Activated naive CD8-positive, alpha-beta T cell treated with anti-CD3 and anti-CD28 coated beads for 36 hours (primary cell): ENCODE results near the gene N4BP3. TPM values are rescaled to one million over a fixed set of nuclear protein-coding genes. Genes with fewer than 3 reads are reported as not detected.

Experiments
- DNase-seq: peaks from one replicate; pipeline ENCODE4 v3.0.0; 2021
- H3K27ac Mint-ChIP-seq: one replicate; pipeline ENCODE4 v1.8.0; 2022; ENCODE audit warnings: mild to moderate bottlenecking, moderate library complexity, mixed read lengths
- H3K27me3 Mint-ChIP-seq: one replicate; pipeline ENCODE4 v1.8.0; 2022; ENCODE audit warnings: mild to moderate bottlenecking, mixed read lengths
- H3K36me3 Mint-ChIP-seq: one replicate; pipeline ENCODE4 v1.8.0; 2021; ENCODE audit warnings: mild to moderate bottlenecking, mixed read lengths
- H3K4me1 Mint-ChIP-seq: one replicate; pipeline ENCODE4 v1.8.0; 2021; ENCODE audit warnings: mixed read lengths
- H3K4me3 Mint-ChIP-seq: one replicate; pipeline ENCODE4 v1.8.0; 2022; ENCODE audit warnings: mild to moderate bottlenecking, moderate library complexity, mixed read lengths
- H3K9me3 Mint-ChIP-seq: one replicate; pipeline ENCODE4 v1.8.0; 2022; ENCODE audit warnings: mixed read lengths
- total RNA-seq, 2 experiments: library from RNA; stranded (reverse); gene quantifications; one replicate each; pipeline ENCODE4 v1.2.3, GENCODE V29; 2021

N4BP3 gene
- total RNA-seq, 2 experiments from 2014 or later, result 12.3 to 12.9 TPM

DNA sequence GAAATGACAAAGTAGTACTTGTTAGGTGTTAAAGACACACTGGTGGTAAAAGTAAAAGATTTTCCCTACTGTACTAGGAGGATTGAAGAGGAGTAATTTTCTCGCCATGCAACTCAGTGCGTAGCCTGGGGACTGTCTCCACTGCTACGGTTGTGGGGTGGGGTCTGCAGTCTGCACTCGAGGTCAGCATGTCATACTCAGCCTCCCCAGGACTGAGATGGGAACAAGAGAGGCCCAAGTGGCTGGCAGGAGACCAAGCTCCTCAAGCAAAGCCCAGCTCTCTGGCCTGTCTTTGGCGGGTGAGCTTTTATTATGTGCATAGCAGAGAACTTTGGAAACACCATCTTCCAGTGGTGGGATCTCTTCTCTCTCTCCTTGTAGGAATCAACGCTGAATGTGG, 29.9 kb downstream of the N4BP3 start:
- H3K4me3 Mint-ChIP-seq, result no peak overlapping the region
- peaks cover 12% of the 10 kb centered on the region for H3K36me3 Mint-ChIP-seq
- no peak for DNase-seq
- no peak overlapping the region for H3K27ac Mint-ChIP-seq
- H3K4me1 Mint-ChIP-seq, result peaks cover 18% of the 10 kb centered on the region
- no peaks in the 10 kb centered on the region for H3K27me3 Mint-ChIP-seq
- H3K9me3 Mint-ChIP-seq, result no peaks in the 10 kb centered on the region

DNA sequence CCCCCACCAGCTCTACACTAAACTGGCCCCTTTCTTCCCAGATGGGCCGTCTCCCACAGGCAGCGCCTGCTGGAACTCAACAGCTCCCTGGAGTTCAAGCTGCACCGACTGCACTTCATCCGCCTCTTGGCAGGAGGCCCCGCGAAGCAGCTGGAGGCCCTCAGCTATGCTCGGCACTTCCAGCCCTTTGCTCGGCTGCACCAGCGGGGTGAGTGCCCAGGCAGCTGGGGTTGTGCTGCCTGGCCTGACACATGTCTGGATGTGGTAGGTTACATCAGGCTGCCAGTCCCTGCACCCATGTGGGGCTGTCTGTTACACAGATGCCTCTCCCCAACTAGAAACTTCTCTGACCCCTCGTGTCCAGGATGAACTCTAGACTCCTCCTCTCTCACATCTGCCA, 30.6 kb downstream of the N4BP3 start:
- Mint-ChIP-seq H3K27ac (peak overlapping the region; percentile 35), H3K4me3 (no peak overlapping the region)

DNA sequence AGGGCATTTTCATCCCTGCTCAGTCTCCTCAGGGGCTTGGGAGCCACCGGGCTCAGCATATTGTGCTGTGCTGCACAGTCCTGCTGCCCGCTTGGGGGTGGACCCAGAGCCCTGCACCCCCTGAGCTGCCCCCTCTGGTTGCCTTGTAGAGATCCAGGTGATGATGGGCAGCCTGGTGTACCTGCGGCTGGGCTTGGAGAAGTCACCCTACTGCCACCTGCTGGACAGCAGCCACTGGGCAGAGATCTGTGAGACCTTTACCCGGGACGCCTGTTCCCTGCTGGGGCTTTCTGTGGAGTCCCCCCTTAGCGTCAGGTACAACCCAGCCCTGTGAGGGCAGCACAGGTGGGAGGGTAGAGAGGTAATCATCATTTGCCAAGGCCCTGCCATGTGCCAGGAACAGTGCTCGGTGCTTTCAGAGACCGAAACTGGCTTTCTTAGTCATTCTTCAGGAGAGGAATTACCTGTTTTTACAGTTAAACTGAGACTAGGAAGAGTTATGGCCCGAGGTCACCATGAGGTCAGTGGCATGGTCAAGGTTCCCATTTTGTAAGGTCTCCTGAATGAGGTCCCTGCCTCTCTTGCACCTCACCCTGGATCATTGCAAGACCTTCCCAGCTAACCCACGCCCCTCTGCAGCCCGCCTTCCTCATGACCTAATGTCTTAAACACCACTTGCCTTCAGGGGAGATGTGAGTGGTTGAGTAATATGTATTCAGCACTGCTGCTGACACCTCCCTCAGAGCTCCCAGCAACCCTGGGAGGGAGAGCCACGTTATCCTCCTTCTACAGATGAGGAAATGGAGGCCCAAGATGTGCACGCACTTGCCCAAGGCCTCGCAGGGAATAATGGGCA, 32.9 kb downstream of the N4BP3 start:
- peak overlapping the region; percentile 47 for H3K27ac Mint-ChIP-seq
- peak; percentile 73 for DNase-seq
- peaks cover 30% of the 10 kb centered on the region for H3K36me3 Mint-ChIP-seq
- no peak overlapping the region for H3K4me3 Mint-ChIP-seq
- H3K27me3 Mint-ChIP-seq, result no peaks in the 10 kb centered on the region
- H3K4me1 Mint-ChIP-seq, result peaks cover 40% of the 10 kb centered on the region
- H3K9me3 Mint-ChIP-seq, result no peaks in the 10 kb centered on the region

More for the DNA sequence above, 30.6 kb downstream of the N4BP3 start:
- DNase-seq, result no peak
- Mint-ChIP-seq H3K27me3 (no peaks in the 10 kb centered on the region), H3K9me3 (no peaks in the 10 kb centered on the region), H3K4me1 (peaks cover 21% of the 10 kb centered on the region), H3K36me3 (peaks cover 16% of the 10 kb centered on the region)

DNA sequence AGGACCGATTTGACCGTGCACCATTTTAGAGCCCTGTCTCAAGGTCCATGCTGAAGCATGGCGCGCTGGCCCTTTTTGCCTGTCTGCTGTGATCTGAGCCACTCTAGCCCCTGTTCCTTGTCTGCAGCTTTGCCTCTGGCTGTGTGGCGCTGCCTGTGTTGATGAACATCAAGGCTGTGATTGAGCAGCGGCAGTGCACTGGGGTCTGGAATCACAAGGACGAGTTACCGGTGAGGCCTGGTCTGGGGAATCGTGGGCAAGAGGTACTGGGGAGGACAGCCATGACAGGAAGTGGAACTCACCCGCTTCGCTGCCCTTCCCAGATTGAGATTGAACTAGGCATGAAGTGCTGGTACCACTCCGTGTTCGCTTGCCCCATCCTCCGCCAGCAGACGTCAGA, 34.1 kb downstream of the N4BP3 start:
- no peak for DNase-seq
- Mint-ChIP-seq H3K4me3 (no peak overlapping the region), H3K9me3 (no peaks in the 10 kb centered on the region), H3K4me1 (peaks cover 50% of the 10 kb centered on the region), H3K36me3 (peaks cover 39% of the 10 kb centered on the region), H3K27me3 (no peaks in the 10 kb centered on the region), H3K27ac (peak overlapping the region; percentile 10)

DNA sequence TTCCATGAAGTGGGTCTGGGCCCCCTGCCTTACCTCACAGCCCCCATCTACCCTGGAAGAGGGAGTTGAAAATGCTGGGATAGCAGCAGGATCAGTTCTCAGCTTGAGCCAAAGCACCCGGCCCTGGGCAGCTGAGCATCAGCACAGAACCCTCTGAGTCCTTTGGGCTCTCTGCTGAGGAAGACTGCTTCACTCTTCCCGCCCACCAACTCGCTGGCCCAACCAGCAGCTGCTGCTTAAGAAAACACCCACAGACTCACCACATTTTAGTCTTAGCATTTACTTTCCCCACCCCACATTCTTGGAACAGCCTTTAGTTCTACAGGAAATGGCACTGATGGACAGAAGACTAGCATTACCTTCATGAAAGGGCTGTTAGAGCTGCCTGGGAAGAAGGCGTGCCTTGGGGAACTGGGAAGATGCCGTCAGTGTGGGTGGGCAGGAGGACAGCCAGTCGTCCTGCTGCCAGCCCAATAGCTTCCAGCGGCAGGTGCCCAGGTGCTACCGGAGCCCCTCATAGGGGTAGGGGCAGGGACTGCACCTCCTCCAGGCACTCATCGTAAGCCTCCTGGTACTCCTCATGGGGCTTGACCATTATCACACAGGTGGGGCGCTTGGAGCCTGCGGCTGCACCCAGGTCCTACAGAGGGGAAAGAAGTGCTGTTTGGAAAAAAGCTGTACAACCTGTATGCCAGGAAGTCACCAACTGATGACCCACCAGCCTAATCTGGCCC, 36.0 kb downstream of the N4BP3 start:
- peaks cover 55% of the 10 kb centered on the region for H3K4me1 Mint-ChIP-seq
- peak overlapping the region; percentile 45 for H3K4me3 Mint-ChIP-seq
- DNase-seq, result peak; percentile 47
- H3K27me3 Mint-ChIP-seq, result no peaks in the 10 kb centered on the region
- peak overlapping the region; percentile 86 for H3K27ac Mint-ChIP-seq
- peaks cover 44% of the 10 kb centered on the region for H3K36me3 Mint-ChIP-seq
- no peaks in the 10 kb centered on the region for H3K9me3 Mint-ChIP-seq

DNA sequence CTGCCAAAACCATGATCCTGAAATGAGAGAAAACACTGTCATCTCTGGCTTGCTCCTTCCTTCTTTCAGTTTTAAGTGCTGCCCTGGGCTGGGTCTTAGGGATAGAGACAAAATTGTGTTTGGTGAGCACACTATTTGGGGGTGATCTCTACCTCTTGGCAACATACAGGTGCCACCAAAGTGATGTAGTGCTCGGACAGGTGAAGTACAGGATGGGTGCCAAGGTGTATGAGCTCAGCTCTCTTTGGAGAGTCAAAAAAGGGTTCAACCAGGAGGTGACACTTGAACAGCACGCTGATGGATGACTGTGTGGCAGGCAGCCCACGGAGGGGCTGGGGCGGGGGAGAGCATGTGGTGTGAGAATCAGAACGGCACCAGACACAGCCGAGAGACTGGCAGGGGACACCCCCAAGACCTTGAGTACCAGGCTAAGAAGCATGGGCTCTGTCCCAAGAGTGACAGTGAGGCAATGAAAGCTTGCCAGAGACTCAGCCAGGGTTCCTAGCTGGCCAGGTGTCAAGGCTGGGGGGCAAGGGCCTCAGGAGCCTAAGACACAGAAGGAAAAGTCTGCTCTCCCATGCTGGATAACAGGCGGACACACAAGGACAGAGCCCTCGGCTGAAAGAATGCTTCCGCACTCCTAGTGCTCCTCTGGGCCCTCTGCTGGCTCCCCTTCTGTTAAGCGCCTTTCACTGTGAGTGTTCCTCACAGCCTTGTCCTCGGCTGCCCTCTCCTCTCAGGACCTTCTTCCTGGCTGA, 37.8 kb downstream of the N4BP3 start:
- H3K9me3 Mint-ChIP-seq, result no peaks in the 10 kb centered on the region
- H3K4me1 Mint-ChIP-seq, result peaks cover 50% of the 10 kb centered on the region
- no peak for DNase-seq
- H3K27me3 Mint-ChIP-seq, result no peaks in the 10 kb centered on the region
- H3K27ac Mint-ChIP-seq, result peak overlapping the region; percentile 94
- H3K36me3 Mint-ChIP-seq, result peaks cover 44% of the 10 kb centered on the region
- peak overlapping the region; percentile 95 for H3K4me3 Mint-ChIP-seq

DNA sequence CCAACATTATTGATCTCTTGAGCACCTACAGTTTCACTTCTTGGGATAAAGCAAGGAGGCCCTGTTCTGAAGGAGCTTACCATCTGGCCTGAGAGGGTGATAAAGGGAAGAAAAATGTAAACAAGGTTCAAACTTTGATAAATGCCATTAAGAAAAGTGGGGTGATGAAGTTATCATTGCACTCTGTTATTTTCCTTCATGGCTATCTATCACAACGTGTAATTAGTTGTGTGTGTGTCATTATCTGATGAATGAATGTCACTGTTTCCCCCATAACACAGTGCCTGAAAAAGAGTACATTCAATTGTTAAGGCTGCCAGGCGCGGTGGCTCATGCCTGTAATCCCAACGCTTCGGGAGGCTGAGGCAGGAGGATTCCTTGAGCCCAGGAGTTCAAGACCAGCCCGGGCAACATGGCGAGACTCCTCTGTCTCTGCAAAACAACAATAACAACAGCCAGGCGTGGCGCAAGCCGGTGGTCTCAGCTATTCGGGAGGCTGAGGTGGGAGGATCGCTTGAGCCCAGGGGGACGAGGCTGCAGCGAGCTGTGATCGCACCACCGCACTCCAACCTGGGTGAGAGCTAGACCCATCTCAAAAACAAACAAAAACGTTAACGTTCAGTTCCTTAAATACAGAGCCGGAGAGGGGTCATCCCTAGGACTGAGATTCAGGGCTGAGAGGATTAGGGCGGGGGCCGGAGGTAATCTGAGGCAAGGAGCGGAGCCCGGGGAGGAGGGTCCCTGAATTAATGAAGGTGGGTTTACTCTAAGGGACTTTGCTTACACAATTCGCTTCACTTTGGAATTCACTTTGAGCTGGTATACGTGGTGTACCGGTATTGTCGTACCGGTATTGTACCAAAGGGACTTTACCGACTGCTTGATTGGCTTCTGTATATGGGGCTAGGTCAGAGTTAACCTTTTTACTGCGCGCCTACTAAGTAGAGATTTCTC, 39.4 kb downstream of the N4BP3 start:
- Mint-ChIP-seq H3K36me3 (peaks cover 44% of the 10 kb centered on the region), H3K4me3 (peak overlapping the region; percentile 95), H3K27ac (peak overlapping the region; percentile 94), H3K27me3 (no peaks in the 10 kb centered on the region), H3K4me1 (peaks cover 45% of the 10 kb centered on the region), H3K9me3 (no peaks in the 10 kb centered on the region)
- DNase-seq, result no peak

DNA sequence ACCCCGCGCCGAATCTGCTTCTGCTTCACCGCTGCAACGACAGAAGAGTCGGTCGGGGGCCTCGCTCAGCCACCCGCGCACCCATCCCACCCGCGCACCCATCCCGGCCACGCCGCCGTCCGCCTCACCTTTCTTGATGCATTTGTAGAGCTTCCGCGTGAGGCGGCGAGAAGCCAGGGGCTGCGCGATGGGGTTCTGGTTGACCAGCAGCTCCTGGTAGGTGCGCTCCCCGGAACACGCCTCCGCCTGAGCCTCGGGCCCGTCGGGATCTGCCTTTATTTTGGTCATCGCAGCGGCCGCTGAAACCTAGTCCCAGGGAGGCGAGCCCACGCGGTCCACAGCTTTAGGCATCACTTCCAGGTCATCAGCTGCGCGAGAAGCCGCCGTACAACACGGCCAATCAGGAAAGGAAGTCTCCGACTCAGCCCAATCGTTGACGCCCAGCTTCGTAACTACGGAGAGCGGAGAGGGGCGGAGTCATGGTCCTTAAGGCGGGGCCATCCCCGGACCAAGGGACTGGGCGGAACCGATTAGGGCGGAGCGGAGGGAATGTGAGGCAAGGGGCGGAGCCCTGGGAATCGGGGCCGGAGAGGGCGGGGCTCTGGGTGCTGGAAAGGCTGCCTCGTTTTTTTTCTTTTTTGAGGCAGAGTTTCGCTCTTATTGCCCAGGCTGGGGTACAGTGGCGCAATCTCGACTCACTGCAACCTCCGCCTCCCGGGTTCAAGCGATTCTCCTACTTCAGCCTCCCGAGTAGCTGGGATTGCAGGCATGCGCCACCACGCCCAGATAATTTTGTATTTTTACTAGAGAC, 40.4 kb downstream of the N4BP3 start, which contains the start of gene NHP2:
TSS of gene NHP2 (minus strand) at position 356 of the 811 bp plus-strand sequence. CDS start at position 288, 68 bp downstream.
- Mint-ChIP-seq H3K4me3 (peak within 1 kb of the TSS; percentile 95), H3K9me3 (no peaks in the 10 kb centered on the region), H3K36me3 (peaks cover 37% of the 10 kb centered on the region), H3K4me1 (peaks cover 41% of the 10 kb centered on the region), H3K27ac (peak within 1 kb of the TSS; percentile 94), H3K27me3 (no peaks in the 10 kb centered on the region)
- DNase-seq, result peak; percentile 98

DNA sequence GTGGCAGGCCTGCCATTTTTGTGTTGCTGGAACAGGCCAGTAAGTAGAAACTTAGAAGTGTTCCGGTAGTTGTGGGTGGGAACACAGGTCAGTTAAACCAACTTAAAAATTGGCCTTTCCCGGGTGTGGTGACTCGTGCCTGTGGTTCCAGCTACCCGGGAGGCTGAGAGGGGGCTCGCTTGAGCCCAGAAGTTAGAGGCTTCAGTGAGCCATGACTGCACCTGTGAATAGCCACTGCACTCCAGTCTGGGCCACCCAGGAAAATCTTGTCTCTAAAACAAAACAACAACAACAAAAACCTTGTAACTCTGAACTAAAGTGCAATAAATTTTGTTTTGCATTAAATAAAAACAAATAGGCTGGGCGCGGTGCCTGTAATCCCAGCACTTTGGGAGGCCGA, 41.7 kb downstream of the N4BP3 start:
- H3K27ac Mint-ChIP-seq, result no peak overlapping the region

DNA sequence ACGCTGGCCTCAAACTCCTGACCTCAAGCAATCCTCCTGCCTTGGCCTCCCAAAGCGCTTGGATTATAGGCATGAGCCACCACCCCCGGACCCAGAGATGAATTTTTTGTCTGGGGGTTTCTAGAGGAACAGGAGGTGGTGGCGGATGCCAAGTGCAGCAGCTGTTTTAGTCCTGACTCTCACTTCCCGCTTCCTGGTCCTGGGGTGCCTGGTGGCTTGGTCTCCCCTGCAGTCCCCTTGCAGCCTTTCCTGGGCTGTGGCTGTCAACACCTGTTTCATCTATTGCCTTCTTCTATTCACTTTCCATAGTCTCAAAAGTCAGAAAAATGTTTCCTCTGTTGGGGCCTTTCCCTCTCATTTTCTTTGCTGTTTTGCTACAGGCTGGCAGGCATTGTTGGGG, 46.8 kb downstream of the N4BP3 start:
- H3K4me1 Mint-ChIP-seq, result peaks cover 7% of the 10 kb centered on the region
- H3K27ac Mint-ChIP-seq, result no peak overlapping the region
- H3K4me3 Mint-ChIP-seq, result no peak overlapping the region
- H3K9me3 Mint-ChIP-seq, result no peaks in the 10 kb centered on the region
- H3K36me3 Mint-ChIP-seq, result no peaks in the 10 kb centered on the region
- no peak for DNase-seq
- H3K27me3 Mint-ChIP-seq, result peaks cover 29% of the 10 kb centered on the region

More for the DNA sequence above, 41.7 kb downstream of the N4BP3 start:
- Mint-ChIP-seq H3K4me3 (no peak overlapping the region), H3K27me3 (no peaks in the 10 kb centered on the region), H3K4me1 (peaks cover 28% of the 10 kb centered on the region), H3K9me3 (no peaks in the 10 kb centered on the region), H3K36me3 (peaks cover 29% of the 10 kb centered on the region)
- DNase-seq, result no peak

DNA sequence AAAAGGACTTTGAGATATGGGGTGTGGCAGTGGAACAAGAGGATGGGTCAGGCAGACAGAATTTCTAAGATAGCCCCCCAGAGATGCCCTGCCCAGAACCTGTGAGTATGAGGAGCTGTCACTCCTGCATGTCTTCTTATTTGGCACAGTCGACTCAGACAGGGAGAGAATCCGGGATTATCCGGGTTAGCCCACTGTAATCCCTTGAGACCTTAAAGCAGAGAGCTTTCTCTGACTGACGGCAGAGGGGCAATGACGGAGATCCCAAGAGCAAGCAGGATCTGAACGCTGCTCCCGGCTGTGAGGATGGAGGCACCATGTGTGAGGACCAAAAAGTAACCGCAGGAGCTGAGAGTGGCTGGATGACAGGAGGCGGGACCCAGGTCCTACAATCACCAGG, 49.1 kb downstream of the N4BP3 start:
- H3K27ac Mint-ChIP-seq, result no peak overlapping the region
- peaks cover 33% of the 10 kb centered on the region for H3K27me3 Mint-ChIP-seq
- H3K4me3 Mint-ChIP-seq, result no peak overlapping the region
- no peak for DNase-seq
- H3K4me1 Mint-ChIP-seq, result peaks cover 7% of the 10 kb centered on the region
- no peaks in the 10 kb centered on the region for H3K36me3 Mint-ChIP-seq
- H3K9me3 Mint-ChIP-seq, result no peaks in the 10 kb centered on the region

DNA sequence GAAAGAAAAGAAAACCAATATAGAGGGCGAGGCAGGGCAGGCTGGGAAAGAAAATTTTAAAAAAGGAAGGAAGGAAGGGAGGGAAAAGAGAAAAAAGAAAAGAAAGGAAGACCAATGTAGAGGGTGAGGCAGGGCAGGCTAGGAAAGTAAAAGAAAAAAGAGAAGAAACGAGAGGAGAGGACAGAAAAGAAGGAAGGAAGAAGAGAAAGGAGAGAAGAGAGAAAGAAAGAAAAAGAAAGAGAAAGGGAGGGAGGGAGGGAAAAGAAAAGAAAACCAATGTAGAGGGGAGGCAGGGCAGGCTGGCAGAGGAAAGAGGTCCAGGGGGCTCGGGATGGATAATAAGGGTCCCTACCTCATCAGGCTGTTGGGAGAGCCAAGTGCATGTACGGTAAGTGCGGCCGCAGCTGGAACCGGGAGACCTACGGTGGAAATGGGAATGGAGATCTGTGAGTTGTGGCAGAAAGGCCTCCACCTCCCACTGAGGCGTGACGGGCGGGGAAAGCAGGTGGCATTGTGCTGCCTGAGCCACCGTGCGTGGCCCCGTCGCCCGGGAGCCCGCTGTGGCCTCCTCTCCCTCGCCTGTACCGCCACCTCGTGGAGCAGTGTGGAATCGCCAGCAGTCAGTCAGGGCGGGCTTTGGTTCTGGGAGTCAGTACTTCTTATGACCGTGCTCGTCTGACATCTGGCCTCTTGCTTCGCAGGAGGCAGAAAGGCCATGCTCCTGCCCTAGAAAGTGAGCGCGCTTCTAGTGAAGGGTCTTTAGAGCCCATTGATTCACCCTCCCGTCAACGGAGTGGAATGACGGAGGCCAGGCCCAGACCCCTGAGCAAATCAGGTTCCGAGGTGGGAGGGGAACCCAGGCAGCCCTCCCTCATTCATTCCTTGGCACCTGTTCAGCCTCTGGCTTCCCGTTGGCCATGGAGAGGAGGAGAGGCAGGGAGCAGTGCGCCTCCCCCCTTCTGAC, 50.7 kb downstream of the N4BP3 start:
- peak; percentile 90 for DNase-seq
- no peaks in the 10 kb centered on the region for H3K36me3 Mint-ChIP-seq
- H3K4me3 Mint-ChIP-seq, result peak overlapping the region; percentile 37
- peaks cover 7% of the 10 kb centered on the region for H3K4me1 Mint-ChIP-seq
- no peak overlapping the region for H3K27ac Mint-ChIP-seq
- peaks cover 33% of the 10 kb centered on the region for H3K27me3 Mint-ChIP-seq
- H3K9me3 Mint-ChIP-seq, result no peaks in the 10 kb centered on the region
